Measurements from ENCODE around the gene TMEM60. TPM values are rescaled to one million over a fixed set of nuclear protein-coding genes. Genes with fewer than 3 reads are reported as not detected.

Gene TMEM60
- total and polyA plus RNA-seq, 2 of the 8 experiments (the other 6 are each of a cell fraction or from before 2014, with no cell fraction given) = 22.1 to 29.2 TPM

DNA sequence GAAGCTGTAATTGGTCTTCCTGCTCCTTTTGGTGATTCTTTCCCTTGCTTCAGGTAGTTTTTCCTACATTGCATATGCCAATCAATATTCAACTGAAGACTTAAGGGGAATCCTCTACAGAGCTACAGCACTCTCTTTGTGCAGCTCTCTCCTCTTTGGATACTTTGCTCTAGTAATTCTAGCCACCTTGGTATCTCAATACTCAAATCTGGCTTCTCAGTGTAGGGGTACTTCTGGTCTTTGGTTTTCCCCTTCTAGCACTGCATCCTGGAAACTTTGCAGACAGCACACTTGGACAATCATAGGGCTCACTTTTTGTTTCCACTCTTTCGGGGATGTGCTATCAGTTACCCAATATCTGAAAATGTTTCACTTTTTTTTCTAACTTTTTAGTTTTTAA, 10.3 kb upstream of the TMEM60 start:
- H3K14ac ChIP-seq (ENCODE audit: insufficient read length) = no peak overlapping the region
- H3K4me1 ChIP-seq (replicated peaks in 1 of 4; ENCODE audit: control insufficient read depth in 3 of 4, insufficient read depth in 4 of 4, low read length in 3 of 4) = no peaks in the 10 kb centered on the region
- H4K5ac ChIP-seq (ENCODE audit: insufficient read length, low read depth, low read length) = no peak overlapping the region
- H3K56ac ChIP-seq (replicated peaks; ENCODE audit: insufficient read length, low read depth, low read length) = no peak overlapping the region
- H2BK15ac ChIP-seq (ENCODE audit: low read length) = no peak overlapping the region
- H3K4me2 ChIP-seq (ENCODE audit: insufficient read depth in 1 of 2, low read depth in 2 of 2, low read length in 2 of 2) = no peak overlapping the region
- H3K27me3 ChIP-seq (replicated peaks in 1 of 4; ENCODE audit: control insufficient read depth in 3 of 4, extremely low read depth in 1 of 4, insufficient read depth in 3 of 4, low read length in 3 of 4) = no peaks in the 10 kb centered on the region
- H3K9ac ChIP-seq (replicated peaks in 1 of 4; ENCODE audit: extremely low read depth in 1 of 4, low read depth in 3 of 4, low read length in 3 of 4) = no peak overlapping the region
- H3K4me3 ChIP-seq (ENCODE audit: extremely low read depth in 1 of 4, insufficient read depth in 2 of 4, low read depth in 3 of 4, low read length in 4 of 4) = no peak overlapping the region
- 0 out of 4 replicates have a peak, but pooled peaks cover 0 to 3% of the 10 kb centered on the region in 2 experiments for H3K9me3 ChIP-seq (ENCODE audit: insufficient read depth in 2 of 2, low read depth in 1 of 2, low read length in 1 of 2)
- 0 out of 8 replicates have a peak, but pooled peaks cover 0 to 5% (median 0%) of the 10 kb centered on the region in 4 experiments for H3K36me3 ChIP-seq (ENCODE audit: control insufficient read depth in 2 of 4, insufficient read depth in 4 of 4, low read length in 3 of 4)
- DNase-seq (ENCODE audit: low read depth in 1 of 2, low spot score in 2 of 2) = no peak
- no peak overlapping the region for H2BK20ac ChIP-seq (ENCODE audit: low read length)
- ChIA-PET POLR2A (ENCODE audit: partially characterized antibody) (no interaction called here), CTCF (ENCODE audit: partially characterized antibody) (no interaction called here)
- 87% methylated on average over 1 of the region's 1 CpG; no CpG with 5 or more reads in 1 of the 2 experiments for WGBS, 2 experiments (ENCODE audit: extremely low coverage in 1 of 2, insufficient coverage in 1 of 2, insufficient read length in 1 of 2, insufficient replicate concordance in 2 of 2, low coverage in 1 of 2, low lambda C conversion rate in 2 of 2, missing lambda C conversion rate in 1 of 2)
- H3K79me1 ChIP-seq (ENCODE audit: low read depth, low read length) = no peaks in the 10 kb centered on the region; the same call in 1 of the 2 replicates
- no peak overlapping the region for H2BK12ac ChIP-seq (ENCODE audit: low read depth, low read length)
- FAIRE-seq = no peak
- H4K8ac ChIP-seq (ENCODE audit: extremely low read depth, insufficient read depth, low read length) = no peak overlapping the region
- H3K23ac ChIP-seq (ENCODE audit: insufficient read length) = peak overlapping the region; percentile 12
- no peak overlapping the region for H2AK5ac ChIP-seq (ENCODE audit: low read depth, low read length)
- H3K27ac ChIP-seq (ENCODE audit: low read depth, low read length) = no peak overlapping the region
- H3K79me2 ChIP-seq (ENCODE audit: control insufficient read depth in 1 of 2, insufficient read depth in 2 of 2, low read length in 2 of 2) = peaks cover 0 to 37% of the 10 kb centered on the region in 2 experiments; a peak in 2 of 4 replicates
- H4K91ac ChIP-seq (replicated peaks; ENCODE audit: insufficient read length, low read length) = no peak overlapping the region
- no peak overlapping the region for H2BK5ac ChIP-seq (ENCODE audit: low read depth, low read length)
- no peaks in the 10 kb centered on the region; the same call in 1 of the 2 replicates for H3K23me2 ChIP-seq (ENCODE audit: low read depth, low read length)
- H3K4ac ChIP-seq (replicated peaks; ENCODE audit: insufficient read length, low read depth, low read length) = no peak overlapping the region
- no peaks in the 10 kb centered on the region for H4K20me1 ChIP-seq (replicated peaks in 1 of 2; ENCODE audit: control insufficient read depth in 1 of 2, insufficient read depth in 2 of 2, low read length in 2 of 2)
- H2BK120ac ChIP-seq (replicated peaks; ENCODE audit: low read depth, low read length) = no peak overlapping the region
- no peak overlapping the region for H2AFZ ChIP-seq (ENCODE audit: low read length)
- no peak overlapping the region for H3K18ac ChIP-seq (ENCODE audit: extremely low read depth, low read length)
- TF ChIP-seq BACH1 (IDR thresholded peaks at IDR 0.05; ENCODE audit: low read length) (no peak), KDM1A (IDR thresholded peaks at IDR 0.05; ENCODE audit: borderline replicate concordance, low read length) (no peak), RXRA (IDR thresholded peaks at IDR 0.05; ENCODE audit: insufficient read depth, low read depth, low read length) (no peak), SIRT6 (IDR thresholded peaks at IDR 0.05; ENCODE audit: low read length) (no peak), HDAC6 (IDR thresholded peaks at IDR 0.05; ENCODE audit: low read depth, low read length) (no peak), GABPA (IDR thresholded peaks at IDR 0.05; ENCODE audit: borderline replicate concordance, insufficient read depth, low read length) (no peak), EZH2 (IDR thresholded peaks at IDR 0.05; ENCODE audit: low read depth, low read length, severe bottlenecking) (no peak), HDAC2 (IDR thresholded peaks at IDR 0.05; ENCODE audit: borderline replicate concordance in 1 of 2, low read depth in 2 of 2, low read length in 2 of 2) (no peak), RAD21 (IDR thresholded peaks at IDR 0.05 in 1 of 2, conservative IDR thresholded peaks at IDR 0.05 in 1 of 2; ENCODE audit: low read depth in 2 of 2, low read length in 2 of 2) (no peak)
- TF ChIP-seq, protein P1, sequence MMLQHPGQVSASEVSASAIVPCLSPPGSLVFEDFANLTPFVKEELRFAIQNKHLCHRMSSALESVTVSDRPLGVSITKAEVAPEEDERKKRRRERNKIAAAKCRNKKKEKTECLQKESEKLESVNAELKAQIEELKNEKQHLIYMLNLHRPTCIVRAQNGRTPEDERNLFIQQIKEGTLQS (IDR thresholded peaks at IDR 0.05; ENCODE audit: insufficient read depth, low read depth, low read length) = no peak
- TF ChIP-seq, protein P2, sequence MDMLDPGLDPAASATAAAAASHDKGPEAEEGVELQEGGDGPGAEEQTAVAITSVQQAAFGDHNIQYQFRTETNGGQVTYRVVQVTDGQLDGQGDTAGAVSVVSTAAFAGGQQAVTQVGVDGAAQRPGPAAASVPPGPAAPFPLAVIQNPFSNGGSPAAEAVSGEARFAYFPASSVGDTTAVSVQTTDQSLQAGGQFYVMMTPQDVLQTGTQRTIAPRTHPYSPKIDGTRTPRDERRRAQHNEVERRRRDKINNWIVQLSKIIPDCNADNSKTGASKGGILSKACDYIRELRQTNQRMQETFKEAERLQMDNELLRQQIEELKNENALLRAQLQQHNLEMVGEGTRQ (IDR thresholded peaks at IDR 0.05; ENCODE audit: low read length) = no peak
